Muscle layer of colon (tissue), 2 donors: ENCODE data around the gene QKI.
"Not testable (repeated sequence)": the region's sequence is repeated elsewhere in the genome, so short reads cannot be mapped to it uniquely, and the experiment has no call there.

ENCODE experiments used
- H3K27ac ChIP-seq: one replicate; pipeline ENCODE4 v1.7.0; 2013; ENCODE audit warnings: low read depth, mild to moderate bottlenecking, low read length, moderate library complexity
- H3K27me3 ChIP-seq, 2 donors: one replicate each; pipeline ENCODE4 v1.7.0; 2013; ENCODE audit warnings: low read length in 2 of 2, mild to moderate bottlenecking in 2 of 2; ENCODE audit not compliant: insufficient read depth in 2 of 2, control insufficient read depth in 1 of 2
- H3K36me3 ChIP-seq: one replicate; pipeline ENCODE4 v1.7.0; 2013; ENCODE audit warnings: mild to moderate bottlenecking, low read length; ENCODE audit not compliant: insufficient read depth
- H3K4me1 ChIP-seq: one replicate; pipeline ENCODE4 v1.7.0; 2013; ENCODE audit warnings: mild to moderate bottlenecking, low read length; ENCODE audit not compliant: insufficient read depth
- H3K4me3 ChIP-seq, 2 donors: one replicate each; pipeline ENCODE4 v1.7.0; 2013; ENCODE audit warnings: low read length in 2 of 2, low read depth in 1 of 2, mild to moderate bottlenecking in 1 of 2, moderate library complexity in 1 of 2
- H3K9ac ChIP-seq: one replicate; pipeline ENCODE4 v1.7.0; 2013; ENCODE audit warnings: low read length
- H3K9me3 ChIP-seq: one replicate; pipeline ENCODE4 v1.7.0; 2013; ENCODE audit warnings: mild to moderate bottlenecking, low read length
- donor health status: abdominal sarcoma.
- donor health status: Adenocarcinoma of cecum.

QKI gene

GRCh38 chr6:163380216-163380615 lies 34.3 kb upstream of the QKI start:
- no peaks in the 10 kb centered on the region for H3K4me1 ChIP-seq
- no peaks in the 10 kb centered on the region for H3K36me3 ChIP-seq
- no peak overlapping the region for H3K4me3 ChIP-seq
- H3K9ac ChIP-seq, result no peak overlapping the region
- H3K9me3 ChIP-seq, result no peaks in the 10 kb centered on the region
- no peak overlapping the region for H3K27ac ChIP-seq
- no peaks in the 10 kb centered on the region for H3K27me3 ChIP-seq

GRCh38 chr6:163381118-163381756 lies 33.3 kb upstream of the QKI start:
- H3K9ac ChIP-seq, result no peak overlapping the region
- no peaks in the 10 kb centered on the region for H3K36me3 ChIP-seq
- H3K27ac ChIP-seq, result no peak overlapping the region
- no peaks in the 10 kb centered on the region for H3K27me3 ChIP-seq
- H3K9me3 ChIP-seq, result no peaks in the 10 kb centered on the region
- no peaks in the 10 kb centered on the region for H3K4me1 ChIP-seq
- no peak overlapping the region for H3K4me3 ChIP-seq

GRCh38 chr6:163383396-163383795 lies 31.1 kb upstream of the QKI start:
- not testable (repeated sequence) for H3K36me3 ChIP-seq, H3K4me3 ChIP-seq, H3K9ac ChIP-seq, H3K9me3 ChIP-seq, H3K27ac ChIP-seq, H3K4me1 ChIP-seq, H3K27me3 ChIP-seq

DNA sequence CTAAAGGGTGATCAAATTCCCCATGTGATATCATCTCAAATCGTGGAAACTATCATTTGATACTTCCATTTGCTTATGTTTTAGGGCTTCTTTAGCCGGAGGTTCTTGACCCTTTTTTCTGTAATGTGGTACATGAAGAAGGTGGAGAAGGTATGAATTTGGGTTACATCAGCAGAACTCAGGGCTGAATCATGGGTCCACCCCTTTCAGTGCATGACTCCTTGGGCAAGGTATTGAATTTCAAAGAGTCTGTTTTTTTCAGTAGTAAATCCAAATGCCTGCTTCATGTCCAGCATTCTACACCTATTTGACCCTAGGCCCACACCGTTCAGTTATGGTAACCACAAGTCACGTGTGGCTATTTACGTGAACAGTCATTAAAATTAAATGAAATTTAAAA lies 30.6 kb upstream of the QKI start:
- no peak overlapping the region for H3K27ac ChIP-seq
- H3K9ac ChIP-seq, result no peak overlapping the region
- no peaks in the 10 kb centered on the region for H3K36me3 ChIP-seq
- no peaks in the 10 kb centered on the region for H3K9me3 ChIP-seq
- H3K27me3 ChIP-seq, result no peaks in the 10 kb centered on the region
- H3K4me1 ChIP-seq, result no peaks in the 10 kb centered on the region
- no peak overlapping the region for H3K4me3 ChIP-seq

GRCh38 chr6:163384510-163384909 lies 30.0 kb upstream of the QKI start:
- Histone ChIP-seq H3K27ac (no peak overlapping the region), H3K36me3 (no peaks in the 10 kb centered on the region), H3K4me1 (no peaks in the 10 kb centered on the region), H3K9me3 (no peaks in the 10 kb centered on the region), H3K9ac (no peak overlapping the region), H3K4me3 (no peak overlapping the region), H3K27me3 (no peaks in the 10 kb centered on the region)

DNA sequence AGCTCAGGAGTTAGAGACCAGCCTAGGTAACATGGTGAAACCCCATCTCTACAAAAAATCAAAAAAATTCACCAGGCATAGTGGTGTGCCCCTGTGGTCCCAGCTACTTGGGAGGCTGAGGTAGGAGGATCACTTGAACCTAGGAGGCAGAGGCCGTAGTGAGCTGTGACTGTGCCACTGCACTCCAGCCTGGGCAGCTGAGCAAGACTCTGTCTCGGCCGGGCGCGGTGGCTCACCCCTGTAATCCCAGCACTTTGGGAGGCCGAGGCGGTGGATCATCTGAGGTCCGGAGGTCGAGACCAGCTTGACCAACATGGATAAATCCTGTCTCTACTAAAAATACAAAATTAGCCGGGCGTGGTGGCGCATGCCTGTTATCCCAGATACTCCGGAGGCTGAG lies 29.0 kb upstream of the QKI start:
- not testable (repeated sequence) for H3K9me3 ChIP-seq, H3K36me3 ChIP-seq, H3K4me3 ChIP-seq, H3K27me3 ChIP-seq, H3K9ac ChIP-seq, H3K4me1 ChIP-seq, H3K27ac ChIP-seq

DNA sequence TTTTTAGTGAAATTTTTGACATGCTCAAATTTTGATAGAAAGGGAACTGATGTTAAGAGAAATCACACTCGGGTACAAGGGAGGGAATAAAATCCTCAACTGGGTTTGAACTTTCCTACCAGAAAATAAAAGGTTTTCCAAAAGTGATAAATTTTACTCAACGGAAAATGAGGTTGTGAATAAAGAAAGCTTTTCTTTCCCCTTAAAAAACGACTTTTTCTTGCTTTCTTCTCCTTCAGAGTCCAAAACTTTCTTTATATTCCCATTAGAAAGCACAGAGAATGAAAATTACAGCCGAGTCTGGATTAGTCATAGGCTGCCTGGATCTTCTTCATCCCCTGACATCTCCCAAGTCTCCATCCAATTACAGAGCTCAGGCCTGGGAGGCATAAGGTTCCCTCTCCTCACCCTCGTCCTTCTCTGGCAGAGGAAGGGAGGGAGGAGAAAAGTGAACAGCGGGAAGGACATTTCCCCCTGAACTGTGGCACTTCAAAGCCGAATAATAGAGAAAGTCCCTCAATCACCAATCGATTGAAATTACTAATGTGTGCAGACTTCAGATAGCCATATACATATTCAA lies 28.1 kb upstream of the QKI start:
- H3K9me3 ChIP-seq, result no peaks in the 10 kb centered on the region
- H3K36me3 ChIP-seq, result no peaks in the 10 kb centered on the region
- no peak overlapping the region for H3K4me3 ChIP-seq
- no peak overlapping the region for H3K9ac ChIP-seq
- H3K27me3 ChIP-seq, result no peaks in the 10 kb centered on the region
- H3K4me1 ChIP-seq, result no peaks in the 10 kb centered on the region
- no peak overlapping the region for H3K27ac ChIP-seq

- no peaks in the 10 kb centered on the region for H3K36me3 ChIP-seq
- no peak overlapping the region for H3K27ac ChIP-seq
- H3K9me3 ChIP-seq, result no peaks in the 10 kb centered on the region
- no peaks in the 10 kb centered on the region for H3K27me3 ChIP-seq
- H3K4me1 ChIP-seq, result no peaks in the 10 kb centered on the region
- no peak overlapping the region for H3K4me3 ChIP-seq
- no peak overlapping the region for H3K9ac ChIP-seq
Observed at GRCh38 chr6:163387317-163387716, 27.2 kb upstream of the QKI start.

GRCh38 chr6:163389354-163389753 lies 25.2 kb upstream of the QKI start:
- Histone ChIP-seq H3K9ac (no peak overlapping the region), H3K4me1 (no peaks in the 10 kb centered on the region), H3K27ac (no peak overlapping the region), H3K4me3 (no peak overlapping the region), H3K9me3 (no peaks in the 10 kb centered on the region), H3K36me3 (no peaks in the 10 kb centered on the region), H3K27me3 (no peaks in the 10 kb centered on the region)

- Histone ChIP-seq H3K27ac (no peak overlapping the region), H3K9ac (no peak overlapping the region), H3K4me3 (no peak overlapping the region), H3K4me1 (no peaks in the 10 kb centered on the region), H3K27me3 (no peaks in the 10 kb centered on the region), H3K9me3 (no peaks in the 10 kb centered on the region), H3K36me3 (no peaks in the 10 kb centered on the region)
Observed at GRCh38 chr6:163390770-163391169, 23.7 kb upstream of the QKI start.

DNA sequence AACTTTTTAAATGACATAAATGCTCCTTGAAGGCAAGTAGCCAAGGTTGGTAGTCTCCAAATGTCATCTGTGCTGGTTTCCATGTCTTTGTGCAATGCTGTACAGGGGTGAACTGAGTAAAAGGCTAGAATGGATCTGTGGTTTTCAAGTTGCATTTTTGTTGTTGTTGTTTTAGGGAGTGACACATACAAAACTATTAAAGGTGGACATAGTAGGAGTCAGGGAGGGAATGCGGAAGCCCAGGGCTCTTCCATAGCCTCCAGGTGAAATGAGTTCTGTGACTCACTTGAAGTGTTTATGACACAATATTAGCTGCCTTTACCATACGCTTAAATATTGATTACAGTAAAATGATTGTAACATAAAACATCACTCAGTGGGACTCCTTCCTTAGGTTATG lies 22.5 kb upstream of the QKI start:
- no peaks in the 10 kb centered on the region for H3K27me3 ChIP-seq
- no peaks in the 10 kb centered on the region for H3K36me3 ChIP-seq
- H3K9me3 ChIP-seq, result no peaks in the 10 kb centered on the region
- no peak overlapping the region for H3K27ac ChIP-seq
- no peaks in the 10 kb centered on the region for H3K4me1 ChIP-seq
- no peak overlapping the region for H3K4me3 ChIP-seq
- H3K9ac ChIP-seq, result no peak overlapping the region

GRCh38 chr6:163392533-163392932 lies 22.0 kb upstream of the QKI start:
- H3K4me1 ChIP-seq, result no peaks in the 10 kb centered on the region
- H3K27ac ChIP-seq, result no peak overlapping the region
- H3K9ac ChIP-seq, result no peak overlapping the region
- no peaks in the 10 kb centered on the region for H3K36me3 ChIP-seq
- no peaks in the 10 kb centered on the region for H3K27me3 ChIP-seq
- H3K9me3 ChIP-seq, result no peaks in the 10 kb centered on the region
- no peak overlapping the region for H3K4me3 ChIP-seq
